Hepatic stellate cell (primary cell): Measurements from ENCODE around the gene SPIRE2.
"Not testable (repeated sequence)": the region's sequence is repeated elsewhere in the genome, so short reads cannot be mapped to it uniquely, and the experiment has no call there.

ENCODE experiments used
- DNase-seq: peaks from one replicate; pipeline ENCODE4 v3.0.0; 2011; ENCODE audit warnings: low spot score

SPIRE2 gene

DNA sequence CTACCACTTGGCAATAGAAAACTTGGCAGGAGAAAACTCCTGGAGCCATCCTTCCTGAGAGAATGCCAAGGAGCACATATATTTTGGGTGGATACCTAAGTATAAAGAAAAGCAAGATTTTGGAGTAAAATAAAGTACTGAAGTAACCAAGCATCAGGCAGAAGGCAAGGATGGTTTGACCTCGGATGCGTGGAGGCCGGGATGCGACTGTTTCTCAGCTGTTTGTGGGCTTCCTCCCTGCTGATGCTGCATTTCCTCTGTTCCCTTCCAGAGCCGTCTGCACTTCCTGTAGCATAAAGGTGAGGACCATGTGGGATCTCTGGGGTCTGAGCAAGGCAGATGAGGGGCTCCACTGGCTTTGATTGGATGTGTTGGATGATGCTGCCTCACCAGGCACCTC, 39.6 kb downstream of the SPIRE2 start:
- DNase-seq, result no peak

DNA sequence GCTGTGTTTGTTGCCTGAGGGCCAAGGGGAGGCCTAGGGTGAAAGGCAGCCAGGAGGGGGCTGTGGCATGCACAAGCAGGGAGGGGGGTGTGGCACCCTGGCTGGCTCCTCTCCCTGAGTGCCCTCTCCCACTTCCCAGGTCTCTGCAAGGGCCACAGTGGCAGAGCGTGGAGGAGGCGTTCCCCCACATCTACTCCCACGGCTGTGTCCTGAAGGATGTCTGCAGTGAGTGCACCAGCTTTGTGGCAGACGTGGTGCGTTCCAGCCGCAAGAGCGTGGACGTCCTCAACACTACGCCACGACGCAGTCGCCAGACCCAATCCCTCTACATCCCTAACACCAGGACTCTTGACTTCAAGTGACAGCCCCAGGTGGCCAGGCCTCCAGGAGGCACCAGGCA, 41.6 kb downstream of the SPIRE2 start:
- DNase-seq, result no peak

DNA sequence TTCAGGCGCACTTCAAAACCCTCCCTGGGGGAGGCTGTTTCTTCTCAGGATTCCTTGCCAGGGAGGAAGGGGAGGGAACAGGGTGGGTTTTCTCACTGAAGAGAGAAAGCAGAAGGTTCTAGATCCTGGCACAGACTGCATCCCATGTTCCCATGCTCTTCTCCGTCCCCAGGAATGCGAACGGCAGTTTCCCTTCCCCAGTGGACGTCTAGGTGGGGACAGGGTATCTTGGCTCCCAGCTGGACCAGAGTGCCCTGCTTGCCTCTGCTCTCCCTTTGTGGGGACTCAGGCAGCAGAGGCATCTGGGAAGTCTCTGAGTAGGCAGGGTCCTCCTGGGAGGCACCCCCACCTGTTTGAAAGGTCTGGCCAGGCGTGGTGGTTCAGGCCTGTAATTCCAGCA, 42.2 kb downstream of the SPIRE2 start:
- no peak for DNase-seq

DNA sequence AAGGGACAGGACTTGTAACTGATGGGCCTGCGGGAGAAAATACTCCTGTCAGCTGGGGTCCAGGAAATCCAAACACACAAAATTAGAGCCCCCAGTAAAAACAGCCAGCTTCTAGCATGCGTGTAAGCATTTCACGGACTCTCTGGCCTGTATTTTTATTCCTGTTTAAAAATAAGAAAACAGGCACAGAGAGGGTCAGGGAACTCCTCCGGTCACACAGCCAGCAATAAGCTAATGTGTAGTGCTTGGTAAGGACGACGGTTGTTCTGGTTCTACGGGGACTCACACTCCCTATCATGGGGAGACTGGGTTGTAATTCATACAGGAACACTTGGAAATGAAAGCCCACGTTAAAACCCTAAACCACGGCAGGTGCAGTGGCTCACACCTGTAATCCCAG, 43.6 kb downstream of the SPIRE2 start:
- no peak for DNase-seq

DNA sequence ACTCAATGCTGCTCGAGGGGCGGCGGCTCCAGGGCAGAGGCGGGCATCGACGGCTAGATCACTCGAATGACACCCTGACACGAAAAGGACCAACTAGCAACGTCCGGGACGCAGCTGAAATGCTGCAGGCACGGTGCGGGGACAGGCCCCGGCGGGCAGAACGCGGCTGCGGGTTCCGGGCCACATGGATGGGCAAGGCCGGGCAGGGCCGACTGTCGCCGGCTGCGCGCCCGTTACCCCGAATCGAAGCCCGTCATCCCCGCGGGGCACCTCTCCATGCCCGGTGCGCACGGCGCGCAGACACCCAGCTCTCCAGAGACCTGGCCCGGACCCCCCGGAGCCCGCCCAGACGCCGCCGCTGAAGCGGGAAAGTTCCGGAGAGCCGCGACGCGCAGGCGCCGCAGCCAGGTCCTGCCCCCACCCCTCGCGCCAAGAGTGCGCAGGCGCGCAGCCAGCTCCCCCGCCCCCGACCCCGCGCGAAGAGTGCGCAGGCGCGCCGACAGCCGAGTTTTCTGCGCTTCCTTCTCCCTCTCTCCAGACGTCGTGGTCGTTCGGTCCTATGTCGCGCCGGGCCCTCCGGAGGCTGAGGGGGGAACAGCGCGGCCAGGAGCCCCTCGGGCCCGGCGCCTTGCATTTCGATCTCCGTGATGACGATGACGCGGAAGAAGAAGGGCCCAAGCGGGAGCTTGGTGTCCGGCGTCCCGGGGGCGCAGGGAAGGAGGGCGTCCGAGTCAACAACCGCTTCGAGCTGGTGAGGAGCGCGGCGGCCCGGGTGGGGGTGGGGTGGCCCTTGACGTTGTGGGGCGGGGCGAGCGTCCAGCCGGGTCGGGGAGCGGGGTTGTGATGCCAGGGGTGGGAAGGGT, 45.1 kb downstream of the SPIRE2 start, which contains the start of gene TCF25:
TCF25 (plus strand) TSS at position 484 of the 863 bp plus-strand sequence; CDS start at position 560, 76 bp downstream.
- DNase-seq, result peak; percentile 97

DNA sequence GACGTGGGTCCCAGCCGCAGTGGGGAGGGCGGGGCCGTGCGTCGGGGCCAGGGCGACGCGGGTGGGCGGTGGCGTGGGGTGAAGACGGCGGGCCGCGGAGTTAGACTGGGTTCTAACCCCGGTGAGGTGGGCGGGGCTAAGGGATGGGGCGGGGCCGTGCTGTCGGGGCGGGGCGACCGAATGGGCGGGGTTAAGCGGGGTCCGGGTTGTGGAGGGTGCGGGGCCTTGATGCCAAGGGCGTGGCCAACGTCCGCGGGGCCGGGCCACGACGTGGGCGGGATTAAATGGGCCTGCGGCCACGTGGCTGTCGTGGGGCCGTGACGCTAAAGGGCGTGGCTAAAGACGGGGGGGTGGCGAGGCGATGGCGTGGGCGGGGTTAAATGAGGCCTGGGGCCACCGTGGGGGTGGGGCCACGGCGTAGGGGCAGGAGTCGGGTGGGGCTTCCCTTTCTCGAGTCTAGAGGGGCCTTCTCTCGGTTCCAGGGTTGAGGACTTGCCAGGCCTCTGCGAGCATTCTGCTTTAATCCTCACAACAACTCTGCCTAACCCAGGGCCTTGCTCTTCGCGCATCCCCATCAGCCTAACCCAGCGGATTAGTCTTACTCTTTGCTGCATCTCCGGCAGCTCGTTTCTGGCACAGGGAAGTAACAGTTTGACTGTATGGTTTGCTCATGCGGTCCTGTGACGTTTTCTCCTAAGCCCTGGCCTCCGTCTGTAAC, 45.9 kb downstream of the SPIRE2 start:
- DNase-seq, result peak; percentile 97

DNA sequence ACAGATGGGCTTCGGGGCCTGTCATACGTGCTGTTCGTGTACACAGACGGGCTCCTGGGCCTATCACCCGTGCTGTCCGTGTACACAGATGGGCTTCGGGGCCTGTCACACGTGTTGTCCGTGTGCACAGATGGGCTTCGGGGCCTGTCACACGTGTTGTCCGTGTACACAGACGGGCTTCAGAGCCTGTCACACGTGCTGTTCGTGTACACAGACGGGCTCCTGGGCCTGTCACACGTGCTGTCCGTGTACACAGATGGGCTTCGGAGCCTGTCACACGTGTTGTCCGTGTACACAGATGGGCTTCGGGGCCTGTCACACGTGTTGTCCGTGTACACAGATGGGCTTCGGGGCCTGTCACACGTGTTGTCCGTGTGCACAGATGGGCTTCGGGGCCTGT, 50.8 kb downstream of the SPIRE2 start:
- not testable (repeated sequence) for DNase-seq

DNA sequence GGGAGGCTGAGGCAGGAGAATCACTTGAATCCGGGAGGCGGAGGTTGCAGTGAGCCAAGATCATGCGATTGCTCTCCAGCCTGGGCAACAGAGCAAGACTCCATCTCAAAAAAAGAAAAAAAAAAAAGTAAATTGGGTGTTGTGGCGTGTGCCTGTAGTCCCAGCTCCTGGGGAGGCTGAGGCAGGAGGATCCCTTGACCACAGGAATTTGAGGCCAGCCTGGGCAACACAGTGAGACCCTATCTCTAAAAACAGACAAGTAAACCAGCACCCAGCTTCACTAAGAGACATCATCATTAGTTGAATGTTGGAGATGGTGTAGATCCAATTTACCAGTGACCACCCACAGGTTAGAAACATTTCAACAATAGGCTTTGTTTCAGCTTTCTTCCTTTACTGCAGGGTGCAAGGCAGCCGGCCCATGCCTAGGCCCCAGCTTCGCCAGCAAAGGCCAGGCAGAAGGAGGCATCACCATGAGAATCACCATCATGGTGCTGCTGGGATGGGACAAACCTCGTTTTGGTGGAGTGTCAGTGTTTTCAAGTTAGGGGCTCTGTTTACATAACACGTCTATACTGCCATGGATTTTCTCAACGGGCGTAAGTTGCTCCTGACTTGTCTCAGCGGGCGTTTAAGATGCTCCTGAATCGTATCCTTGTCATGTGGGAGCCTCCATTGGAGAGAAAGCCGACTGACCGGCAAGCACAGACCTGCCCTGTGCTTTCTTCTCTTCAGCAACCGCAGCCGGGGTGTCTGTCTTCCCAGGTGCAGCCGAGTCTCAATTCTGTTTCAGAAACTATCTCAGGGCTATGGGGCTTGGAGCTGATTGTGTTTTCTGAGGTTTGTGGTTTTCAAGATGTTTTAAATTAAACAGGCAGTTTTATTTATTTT, 52.4 kb downstream of the SPIRE2 start:
- DNase-seq, result no peak

DNA sequence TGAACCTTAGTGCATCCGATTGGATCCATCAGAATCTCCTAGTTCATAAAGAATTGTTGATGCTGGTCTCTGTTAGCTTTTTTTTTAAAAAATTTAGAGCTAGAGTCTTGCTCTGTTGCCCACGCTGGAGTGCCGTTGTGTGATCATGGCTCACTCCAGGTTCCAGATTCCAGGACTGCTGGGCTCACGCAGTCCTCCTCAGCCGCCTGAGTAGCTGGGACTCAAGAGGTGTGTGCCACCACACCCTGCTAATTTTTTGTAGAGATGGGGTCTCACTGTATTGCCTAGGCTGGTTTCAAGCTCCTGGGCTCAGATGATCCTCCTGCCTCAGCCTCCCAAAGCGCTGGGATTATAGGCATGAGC, 53.1 kb downstream of the SPIRE2 start:
- DNase-seq, result no peak

DNA sequence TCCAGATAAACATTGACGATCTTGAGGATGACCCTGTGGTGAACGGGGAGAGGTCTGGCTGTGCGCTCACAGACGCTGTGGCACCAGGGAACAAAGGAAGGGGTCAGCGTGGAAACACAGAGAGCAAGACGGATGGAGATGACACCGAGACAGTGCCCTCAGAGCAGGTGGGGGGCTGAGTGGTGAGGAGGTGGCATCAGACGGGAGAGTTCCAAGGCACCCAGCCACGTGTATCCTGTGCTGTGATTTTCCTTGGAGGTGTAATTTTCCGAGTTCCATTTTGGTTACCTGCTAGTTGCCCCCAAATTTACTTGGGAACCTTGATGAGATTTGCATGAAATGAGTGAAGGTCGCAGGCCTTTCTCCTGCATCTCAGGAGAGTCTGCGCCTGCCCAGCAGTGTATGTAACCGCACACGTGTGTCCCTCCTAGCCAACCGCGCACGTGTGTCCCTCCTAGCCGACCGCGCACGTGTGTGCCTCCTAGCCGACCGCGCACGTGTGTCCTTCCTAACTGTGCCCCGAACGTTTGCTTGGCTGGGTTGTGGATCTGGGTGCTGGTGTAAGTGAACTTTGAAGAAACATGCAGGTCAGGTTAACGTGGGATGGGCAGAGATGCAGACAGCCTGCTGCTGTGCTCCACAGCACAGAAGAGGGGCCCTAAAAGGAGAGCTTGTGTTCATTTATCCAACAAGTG, 55.2 kb downstream of the SPIRE2 start:
- DNase-seq, result no peak

DNA sequence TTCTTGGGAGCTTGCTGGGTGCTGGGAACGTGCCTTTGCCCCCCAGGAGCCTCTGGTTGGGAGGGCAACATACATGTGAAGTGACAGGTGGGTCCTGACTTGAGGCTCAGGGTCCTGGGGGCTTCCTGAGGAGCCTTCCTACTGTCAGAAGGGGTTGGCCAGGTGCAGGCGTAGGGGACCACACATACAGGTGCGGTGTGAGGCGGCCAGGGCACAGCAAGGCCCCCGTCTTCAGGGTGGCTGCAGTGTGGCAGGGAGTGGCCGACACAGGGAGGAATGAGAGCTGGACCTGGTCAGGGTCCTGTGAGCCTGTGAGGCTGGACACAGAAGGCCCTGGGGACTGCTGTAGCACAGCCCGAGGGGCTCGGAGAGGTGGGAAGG, 55.8 kb downstream of the SPIRE2 start:
- no peak for DNase-seq

DNA sequence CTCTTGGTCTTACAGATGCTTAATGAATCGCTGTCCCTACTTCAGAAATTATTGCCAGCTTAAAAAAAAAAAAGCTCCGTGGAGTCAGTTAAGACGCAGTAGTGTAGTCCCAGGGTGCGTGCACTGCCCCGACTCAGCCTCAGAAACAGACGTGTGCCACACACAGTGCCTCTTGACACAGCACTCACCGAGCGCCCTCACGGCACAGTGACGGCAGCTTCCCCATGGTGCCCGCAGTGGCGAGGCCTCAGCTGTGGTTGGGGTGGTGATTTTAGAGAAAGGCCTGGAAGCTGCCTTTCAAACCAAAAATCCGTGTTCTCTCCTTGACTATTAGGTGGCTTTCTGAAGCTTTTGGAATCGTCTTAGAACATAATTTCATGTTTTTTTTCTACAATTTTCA, 59.0 kb downstream of the SPIRE2 start:
- no peak for DNase-seq

DNA sequence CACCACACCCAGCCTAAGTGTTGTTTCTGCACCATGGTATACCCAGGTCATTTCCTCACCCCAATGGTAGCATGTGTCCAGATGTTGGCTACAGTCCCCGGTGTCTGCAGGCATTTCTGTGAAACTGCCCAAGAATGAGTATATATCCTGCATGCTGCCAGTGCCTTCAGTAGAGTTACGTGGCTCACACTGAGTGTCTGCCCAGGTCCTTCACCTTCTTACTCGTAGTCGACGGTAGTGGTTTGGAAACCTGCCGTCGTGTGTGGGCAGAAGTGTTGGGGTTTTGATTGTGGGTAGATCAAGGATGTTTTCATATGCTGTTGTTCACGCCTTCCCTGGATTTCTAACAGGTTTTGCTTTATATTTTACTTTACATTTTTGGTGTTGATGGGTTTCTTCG, 61.9 kb downstream of the SPIRE2 start:
- DNase-seq, result no peak

DNA sequence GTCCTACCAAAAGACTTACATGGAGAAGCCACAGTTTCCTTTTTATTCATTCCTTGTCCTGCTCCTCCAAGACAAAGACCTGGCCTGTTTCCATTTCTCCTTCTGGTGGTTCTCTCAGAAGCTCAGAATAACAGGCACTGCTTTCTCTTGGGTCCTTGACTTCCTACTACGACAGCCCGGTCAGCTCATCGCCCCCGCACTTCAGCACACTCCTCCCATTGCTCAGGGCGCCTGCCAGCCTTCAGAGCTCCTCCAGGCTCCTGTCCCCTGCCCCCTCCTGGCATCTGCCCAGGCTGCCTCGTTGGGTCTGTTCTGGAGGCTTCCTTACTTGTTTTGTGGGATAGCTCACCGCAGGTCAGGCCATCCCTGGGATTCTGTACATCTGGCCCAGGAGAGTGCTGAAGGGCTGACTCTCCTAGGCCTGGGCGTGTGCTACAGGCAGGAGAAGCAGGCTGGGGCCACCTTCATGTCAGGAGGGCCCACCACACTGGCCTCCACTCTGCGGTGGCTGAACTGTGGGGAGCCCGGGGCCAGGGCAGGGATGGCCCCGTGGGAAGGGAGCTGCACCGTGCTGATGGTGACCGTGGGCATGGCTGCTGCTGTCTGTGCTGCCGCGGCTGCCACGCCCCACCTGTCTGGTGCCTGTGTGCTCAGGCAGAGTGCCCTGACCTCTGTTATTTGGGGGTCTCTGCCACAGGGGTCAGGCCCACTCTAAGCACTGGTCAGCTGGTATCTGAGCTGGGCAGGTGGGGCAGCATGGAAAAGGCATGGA, 62.8 kb downstream of the SPIRE2 start:
- DNase-seq, result no peak

DNA sequence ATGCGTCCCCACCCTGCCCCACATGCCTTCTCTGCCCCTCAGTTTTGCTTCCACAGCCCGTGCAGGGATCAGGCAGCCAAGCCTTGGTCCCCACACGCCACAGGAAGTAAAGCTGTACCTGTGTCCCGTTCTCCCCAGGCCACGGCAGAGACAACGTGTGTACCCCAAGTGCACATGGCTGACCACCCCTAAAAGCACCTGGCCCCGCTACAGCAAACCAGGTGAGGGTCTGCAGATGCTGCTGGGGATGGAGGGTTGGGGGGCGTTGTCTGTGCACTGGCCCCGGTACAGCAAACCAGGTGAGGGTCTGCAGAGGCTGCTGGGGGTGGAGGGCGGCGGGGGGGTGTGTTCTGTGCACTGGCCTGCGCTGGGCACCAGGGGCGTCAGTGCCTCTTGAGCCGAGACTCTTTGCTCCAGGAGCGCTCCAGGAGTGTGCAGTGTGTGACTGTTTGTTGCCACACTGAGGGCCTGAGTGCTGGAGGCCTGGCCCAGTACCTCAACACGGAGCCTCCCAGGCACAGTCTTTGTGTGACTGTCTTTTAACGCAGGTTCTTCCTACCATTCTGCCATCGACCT, 63.9 kb downstream of the SPIRE2 start:
- DNase-seq, result no peak

DNA sequence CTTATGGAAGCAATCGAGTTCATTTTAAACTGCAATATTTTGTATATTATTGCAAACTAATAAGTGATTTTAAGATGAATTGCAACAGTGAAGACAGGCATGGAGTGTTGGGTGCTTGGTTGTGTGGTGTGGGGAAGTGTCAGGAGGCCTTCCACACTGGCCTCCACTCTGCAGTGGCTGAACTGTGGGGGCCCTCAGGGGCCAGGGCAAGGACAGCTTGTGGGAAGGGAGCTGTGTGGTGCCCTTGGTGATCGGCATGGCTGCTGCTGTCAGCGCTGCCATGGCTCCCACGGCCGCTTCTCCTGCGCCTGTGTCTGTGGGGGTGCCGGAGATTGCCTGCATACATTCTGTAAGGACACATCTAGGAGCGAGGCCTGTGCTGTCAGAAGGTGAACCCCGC, 64.4 kb downstream of the SPIRE2 start:
- DNase-seq, result no peak

DNA sequence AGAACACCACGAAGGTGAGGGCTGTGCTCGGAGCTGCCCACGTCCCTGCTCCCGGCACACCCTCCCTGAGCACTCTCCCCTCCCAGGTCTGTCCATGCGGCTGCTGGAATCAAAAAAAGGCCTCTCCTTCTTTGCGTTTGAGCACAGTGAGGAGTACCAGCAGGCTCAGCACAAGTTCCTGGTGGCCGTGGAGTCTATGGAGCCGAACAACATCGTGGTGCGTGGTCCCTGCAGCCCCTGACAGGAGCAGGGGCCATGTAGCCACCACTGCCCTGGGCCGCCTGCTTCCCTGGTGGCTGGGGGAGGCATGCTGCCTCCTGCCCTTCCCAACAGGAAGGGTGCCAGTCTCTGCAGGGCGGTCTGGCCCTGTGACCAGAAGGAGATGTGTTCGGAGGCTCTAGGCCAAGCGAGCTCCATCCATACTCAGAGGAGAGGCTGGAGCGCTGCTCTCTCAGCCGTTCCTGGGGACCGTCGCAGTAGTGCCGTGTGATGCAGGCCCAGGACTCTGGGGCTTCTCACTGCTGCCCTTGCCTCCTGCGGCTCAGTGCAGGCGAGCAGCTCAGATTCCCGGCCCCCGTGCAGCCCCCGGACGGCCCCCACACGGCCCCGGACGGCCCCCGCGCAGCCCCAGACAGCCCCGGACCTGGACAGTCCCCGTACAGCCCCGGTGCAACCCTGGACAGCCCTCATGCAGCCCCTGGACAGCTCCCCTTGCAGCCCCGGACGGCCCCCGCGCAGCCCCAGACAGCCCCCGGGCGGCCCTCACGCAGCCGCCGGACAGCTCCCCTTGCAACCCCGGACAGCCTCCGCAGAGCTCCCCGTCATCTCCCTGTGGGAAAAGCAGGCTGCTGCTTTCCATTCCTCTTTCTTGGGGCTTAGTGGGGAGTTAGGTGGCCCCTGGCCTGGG, 65.6 kb downstream of the SPIRE2 start:
- no peak for DNase-seq

DNA sequence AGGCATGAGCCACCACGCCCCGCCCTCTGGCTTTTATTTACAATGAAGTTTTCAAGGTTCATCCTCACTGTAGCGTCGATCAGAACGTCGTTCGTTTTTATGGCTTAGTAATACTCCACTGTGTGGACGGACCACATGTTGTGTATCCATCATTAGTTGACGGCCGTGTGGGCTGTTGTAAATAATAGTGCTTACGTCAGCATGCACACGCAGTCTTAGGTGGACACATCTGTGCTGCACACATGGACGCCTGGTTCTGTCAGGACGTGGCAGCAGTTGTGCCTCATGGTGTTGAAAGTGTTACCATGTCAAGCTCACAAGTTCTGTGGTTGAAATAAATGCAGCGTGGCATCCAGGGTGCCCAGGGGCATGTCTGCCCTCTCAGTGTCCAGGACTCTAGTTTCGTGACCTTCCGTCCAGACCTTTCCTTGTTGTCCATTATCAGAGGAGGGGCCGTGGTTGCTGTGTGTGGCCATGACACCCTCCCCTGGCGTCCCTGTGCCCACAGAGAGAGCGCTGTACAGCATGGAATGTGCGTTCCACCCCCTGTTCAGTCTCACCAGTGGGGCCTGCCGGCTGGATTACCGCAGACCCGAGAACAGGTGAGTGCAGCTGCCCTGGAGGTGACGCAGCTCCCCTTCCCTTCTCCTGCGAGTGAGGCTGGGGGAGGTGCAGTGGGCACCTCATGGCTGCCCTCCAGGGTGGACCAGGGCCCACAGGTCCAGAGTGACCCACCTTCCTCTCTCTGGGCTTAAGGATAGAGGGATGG, 67.4 kb downstream of the SPIRE2 start:
- DNase-seq, result no peak

DNA sequence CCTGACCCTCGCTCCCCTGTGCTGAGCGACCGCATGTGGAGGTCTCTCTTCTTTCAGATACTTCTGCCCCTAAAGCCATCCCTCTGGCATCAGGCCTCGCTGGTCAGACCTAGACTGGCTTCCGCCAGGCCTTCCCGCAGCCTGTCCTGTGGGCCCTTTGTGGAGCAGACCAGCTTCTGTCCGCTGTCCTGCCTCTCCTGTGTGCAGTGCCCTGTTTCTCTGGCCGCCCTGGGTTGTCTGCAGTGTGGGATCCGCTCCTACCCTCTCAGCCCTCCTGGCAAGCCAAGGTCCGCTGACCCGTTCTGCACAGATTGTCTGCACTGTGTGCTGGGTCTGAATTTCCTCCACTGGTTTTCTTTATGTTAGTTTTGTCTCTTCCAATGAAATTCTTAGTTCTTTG, 68.9 kb downstream of the SPIRE2 start:
- DNase-seq, result no peak
